Activated T-cell treated with anti-CD3 and anti-CD28 coated beads, Interleukin-2, amount 50 U/mL, for 72 hours (primary cell): Measurements from ENCODE around the gene PTPRZ1. TPM values are rescaled to one million over a fixed set of nuclear protein-coding genes. Genes with fewer than 3 reads are reported as not detected.

Source experiments
- ATAC-seq, 2 donors: fragments of 150-1000 bp; cut with Tn5 transposase; replicated peaks in 1 of 2; 2 replicates each; pipeline ENCODE4 v1.10.0; 2021; ENCODE audit warnings: moderate library complexity in 2 of 2, mild to moderate bottlenecking in 1 of 2
- DNase-seq, 2 donors: peaks; one replicate each; pipeline ENCODE4 v3.0.0; 2021 to 2022; ENCODE audit warnings: mixed read lengths in 1 of 2
- H3K27ac Mint-ChIP-seq: one replicate; pipeline ENCODE4 v1.8.0; 2022; ENCODE audit warnings: mild to moderate bottlenecking, moderate library complexity, mixed read lengths
- H3K27me3 Mint-ChIP-seq: one replicate; pipeline ENCODE4 v1.8.0; 2022; ENCODE audit warnings: low read depth, mixed read lengths
- H3K36me3 Mint-ChIP-seq, 2 donors: one replicate each; pipeline ENCODE4 v1.8.0; 2022; ENCODE audit warnings: mixed read lengths in 2 of 2, mild to moderate bottlenecking in 1 of 2; ENCODE audit not compliant: insufficient read depth in 2 of 2
- H3K4me1 Mint-ChIP-seq: one replicate; pipeline ENCODE4 v1.8.0; 2022; ENCODE audit warnings: low read depth, mixed read lengths
- H3K4me3 Mint-ChIP-seq, 2 donors: one replicate each; pipeline ENCODE4 v1.8.0; 2022; ENCODE audit warnings: mild to moderate bottlenecking in 2 of 2, mixed read lengths in 2 of 2, moderate library complexity in 2 of 2
- H3K9me3 Mint-ChIP-seq, 2 donors: one replicate each; pipeline ENCODE4 v1.8.0; 2022; ENCODE audit warnings: mixed read lengths in 2 of 2
- total RNA-seq, 2 donors: library from RNA; stranded (reverse); gene quantifications; one replicate each; pipeline ENCODE4 v1.2.3, GENCODE V29; 2022

Gene PTPRZ1
- not detected for total RNA-seq

GRCh38 chr7:121872831-121873288 lies at the start of gene PTPRZ1:
Gene PTPRZ1, plus strand, starts transcription at chr7:121873161. Its CDS starts 339 bp downstream, at chr7:121873500.
- no peak for DNase-seq
- Mint-ChIP-seq H3K36me3 (peaks cover 2 to 4% of the 10 kb centered on the region in 2 donors), H3K27me3 (peaks cover 50% of the 10 kb centered on the region), H3K4me3 (peak within 1 kb of the TSS; percentile 64 to 66), H3K4me1 (peaks cover 11% of the 10 kb centered on the region), H3K27ac (no peak within 1 kb of the TSS), H3K9me3 (no peaks in the 10 kb centered on the region)
- no peak for ATAC-seq

GRCh38 chr7:121824276-121824675 lies 48.7 kb upstream of the PTPRZ1 start:
- DNase-seq (no peak), ATAC-seq (peak in 1 of 2 donors; percentile 43)
- Mint-ChIP-seq H3K4me3 (no peak overlapping the region), H3K27ac (no peak overlapping the region), H3K9me3 (peaks cover 5 to 7% of the 10 kb centered on the region in 2 donors), H3K36me3 (no peaks in the 10 kb centered on the region), H3K4me1 (no peaks in the 10 kb centered on the region), H3K27me3 (no peaks in the 10 kb centered on the region)

GRCh38 chr7:121831351-121831750 lies 41.6 kb upstream of the PTPRZ1 start:
- H3K27ac Mint-ChIP-seq: no peak overlapping the region
- H3K27me3 Mint-ChIP-seq: no peaks in the 10 kb centered on the region
- no peaks in the 10 kb centered on the region for H3K36me3 Mint-ChIP-seq
- ATAC-seq: no peak
- DNase-seq: no peak
- H3K4me1 Mint-ChIP-seq: no peaks in the 10 kb centered on the region
- peaks cover 0 to 3% of the 10 kb centered on the region in 2 donors for H3K9me3 Mint-ChIP-seq
- H3K4me3 Mint-ChIP-seq: no peak overlapping the region

- no peaks in the 10 kb centered on the region for H3K36me3 Mint-ChIP-seq
- no peaks in the 10 kb centered on the region for H3K4me1 Mint-ChIP-seq
- DNase-seq (no peak), ATAC-seq (no peak)
- peaks cover 0 to 3% of the 10 kb centered on the region in 2 donors for H3K9me3 Mint-ChIP-seq
- H3K4me3 Mint-ChIP-seq: no peak overlapping the region
- no peaks in the 10 kb centered on the region for H3K27me3 Mint-ChIP-seq
- no peak overlapping the region for H3K27ac Mint-ChIP-seq
These were observed 41.2 kb upstream of the PTPRZ1 start for GRCh38 chr7:121831801-121832200.

GRCh38 chr7:121832347-121832746 lies 40.6 kb upstream of the PTPRZ1 start:
- H3K4me1 Mint-ChIP-seq: no peaks in the 10 kb centered on the region

GRCh38 chr7:121833991-121834390 lies 39.0 kb upstream of the PTPRZ1 start:
- Mint-ChIP-seq H3K27ac (no peak overlapping the region), H3K27me3 (no peaks in the 10 kb centered on the region), H3K4me1 (no peaks in the 10 kb centered on the region), H3K9me3 (peaks cover 0 to 3% of the 10 kb centered on the region in 2 donors), H3K36me3 (no peaks in the 10 kb centered on the region), H3K4me3 (no peak overlapping the region)
- ATAC-seq (no peak), DNase-seq (no peak)

More at GRCh38 chr7:121832347-121832746, 40.6 kb upstream of the PTPRZ1 start:
- DNase-seq (no peak), ATAC-seq (no peak)
- Mint-ChIP-seq H3K27me3 (no peaks in the 10 kb centered on the region), H3K27ac (no peak overlapping the region), H3K9me3 (peaks cover 0 to 3% of the 10 kb centered on the region in 2 donors), H3K4me3 (no peak overlapping the region), H3K36me3 (no peaks in the 10 kb centered on the region)

- Mint-ChIP-seq H3K36me3 (no peaks in the 10 kb centered on the region), H3K9me3 (peaks cover 0 to 2% of the 10 kb centered on the region in 2 donors), H3K4me1 (no peaks in the 10 kb centered on the region), H3K27ac (no peak overlapping the region), H3K27me3 (no peaks in the 10 kb centered on the region), H3K4me3 (no peak overlapping the region)
- no peak for DNase-seq
- no peak for ATAC-seq
These were observed 35.5 kb upstream of the PTPRZ1 start for GRCh38 chr7:121837462-121837861.

GRCh38 chr7:121847041-121847440 lies 25.9 kb upstream of the PTPRZ1 start:
- peaks cover 0 to 1% of the 10 kb centered on the region in 2 donors for H3K36me3 Mint-ChIP-seq
- no peak for DNase-seq
- H3K27me3 Mint-ChIP-seq: no peaks in the 10 kb centered on the region
- no peaks in the 10 kb centered on the region for H3K4me1 Mint-ChIP-seq
- H3K27ac Mint-ChIP-seq: no peak overlapping the region
- no peak overlapping the region for H3K4me3 Mint-ChIP-seq
- peaks cover 6% of the 10 kb centered on the region in 2 donors for H3K9me3 Mint-ChIP-seq
- ATAC-seq: no peak

- peaks cover 0 to 1% of the 10 kb centered on the region in 2 donors for H3K36me3 Mint-ChIP-seq
- H3K9me3 Mint-ChIP-seq: peaks cover 5 to 10% of the 10 kb centered on the region in 2 donors
- no peak overlapping the region for H3K4me3 Mint-ChIP-seq
- DNase-seq (no peak), ATAC-seq (no peak)
- no peaks in the 10 kb centered on the region for H3K4me1 Mint-ChIP-seq
- H3K27ac Mint-ChIP-seq: no peak overlapping the region
- H3K27me3 Mint-ChIP-seq: no peaks in the 10 kb centered on the region
These were observed 19.7 kb upstream of the PTPRZ1 start for GRCh38 chr7:121853307-121853706.

GRCh38 chr7:121860953-121861352 lies 12.0 kb upstream of the PTPRZ1 start:
- Mint-ChIP-seq H3K27me3 (no peaks in the 10 kb centered on the region), H3K36me3 (no peaks in the 10 kb centered on the region), H3K9me3 (peaks cover 3 to 7% of the 10 kb centered on the region in 2 donors), H3K4me1 (no peaks in the 10 kb centered on the region), H3K4me3 (no peak overlapping the region), H3K27ac (no peak overlapping the region)
- no peak for DNase-seq
- no peak for ATAC-seq

- Mint-ChIP-seq H3K27ac (no peak overlapping the region), H3K4me1 (no peaks in the 10 kb centered on the region), H3K9me3 (peaks cover 6 to 10% of the 10 kb centered on the region in 2 donors), H3K27me3 (no peaks in the 10 kb centered on the region), H3K4me3 (no peak overlapping the region), H3K36me3 (no peaks in the 10 kb centered on the region)
- DNase-seq: no peak
- no peak for ATAC-seq
These were observed 10.4 kb upstream of the PTPRZ1 start for GRCh38 chr7:121862591-121862990.

GRCh38 chr7:121871188-121871587 lies 1.8 kb upstream of the PTPRZ1 start:
- Mint-ChIP-seq H3K36me3 (peaks cover 2 to 4% of the 10 kb centered on the region in 2 donors), H3K27ac (no peak overlapping the region), H3K4me3 (no peak overlapping the region), H3K4me1 (peaks cover 11% of the 10 kb centered on the region), H3K9me3 (peaks cover 3% of the 10 kb centered on the region in 2 donors), H3K27me3 (peaks cover 50% of the 10 kb centered on the region)
- no peak for ATAC-seq
- DNase-seq: no peak

- Mint-ChIP-seq H3K4me3 (peak overlapping the region; percentile 64 to 66), H3K27ac (no peak overlapping the region), H3K36me3 (peaks cover 2 to 4% of the 10 kb centered on the region in 2 donors), H3K27me3 (peaks cover 50% of the 10 kb centered on the region), H3K9me3 (no peaks in the 10 kb centered on the region), H3K4me1 (peaks cover 11% of the 10 kb centered on the region)
- DNase-seq (no peak), ATAC-seq (no peak)
These were observed 581 bp downstream of the PTPRZ1 start for GRCh38 chr7:121873289-121874194.
